Frontal cortex (tissue), 4 donors: ENCODE measurements around the gene RPP14. TPM values are rescaled to one million over a fixed set of nuclear protein-coding genes. Genes with fewer than 3 reads are reported as not detected.

Source experiments
- DNase-seq, 2 donors: peaks; one replicate each; pipeline ENCODE4 v3.0.0; 2012; ENCODE audit warnings: low spot score in 2 of 2
- FAIRE-seq: peaks from 2 replicates; lab custom pipeline; 2012; peaks lifted over from hg19 to GRCh38; lab: Jason Lieb, UNC
- small RNA-seq: library from RNA; depleted of rRNA; stranded (forward); fragments of <200 nt; gene quantifications from one replicate; pipeline ENCODE3, GENCODE V24; 2014
- total RNA-seq: library from RNA; depleted of rRNA; stranded (reverse); fragments of >200 nt; gene quantifications from one replicate; pipeline ENCODE4 v1.2.3, GENCODE V29; 2014
- donor health status: control.
- donor health status: control.
- donor health status: control.

The RPP14 gene
- total RNA-seq, 1 donor from 2014 or later = 18.8 TPM

DNA sequence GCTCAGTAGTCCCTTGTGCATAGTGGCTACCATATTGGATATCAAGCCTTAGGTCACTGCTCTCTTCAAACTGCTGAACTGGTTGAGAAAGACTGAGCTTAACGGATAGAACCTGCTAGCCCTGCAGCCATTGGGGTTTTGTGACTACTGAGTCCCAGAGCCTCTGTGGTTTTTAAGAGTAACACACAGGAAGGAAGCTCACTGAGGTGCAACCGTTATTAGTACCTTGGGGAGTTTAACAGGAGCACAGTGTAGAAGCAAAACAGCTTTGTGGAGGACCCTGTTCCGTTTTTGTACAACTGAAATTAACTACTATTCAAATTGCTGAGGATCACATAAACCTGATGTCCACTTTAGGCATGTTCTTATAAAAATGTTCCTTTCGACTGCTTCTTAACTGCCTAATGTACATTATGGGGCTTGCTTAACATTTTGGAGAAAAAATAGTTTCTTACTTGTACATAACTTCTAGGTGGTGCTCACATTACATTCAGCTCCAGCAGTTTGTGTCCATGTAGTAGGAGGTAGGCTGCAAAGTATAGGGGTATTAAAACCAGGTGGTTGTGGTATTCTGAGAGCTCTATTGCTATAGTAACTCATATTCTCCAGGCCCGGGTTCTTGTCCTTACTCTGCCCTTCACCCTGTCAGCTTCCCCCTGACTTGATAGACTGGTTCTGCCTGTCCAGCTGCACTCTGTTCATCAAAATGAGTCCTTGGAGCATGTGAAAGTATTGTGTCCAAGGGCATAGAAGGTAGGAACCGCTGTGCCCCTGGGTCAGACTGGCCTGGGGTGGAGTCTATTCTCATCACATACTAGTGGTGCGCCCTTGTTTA is 44.0 kb downstream of the RPP14 start:
- FAIRE-seq = no peak

DNA sequence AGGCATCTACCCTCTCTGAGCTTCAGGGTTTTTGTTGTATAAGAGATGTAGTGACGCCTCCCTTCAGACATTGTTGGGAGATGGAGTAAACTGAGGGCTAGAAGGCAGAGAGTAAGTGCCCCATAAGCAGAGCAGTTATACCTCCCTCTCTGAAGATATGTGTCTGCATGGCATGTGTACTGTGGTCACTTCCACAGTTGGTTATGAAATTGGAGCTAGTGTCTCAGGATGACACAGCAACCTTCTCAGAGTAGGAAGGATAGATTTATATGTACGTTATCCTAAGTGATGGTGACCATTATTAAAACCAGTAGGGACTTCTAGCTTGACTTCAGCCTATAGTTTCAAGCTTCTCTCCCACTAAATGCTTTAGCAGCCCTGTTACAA is 44.6 kb downstream of the RPP14 start:
- no peak for FAIRE-seq
- DNase-seq = no peak

More for the DNA sequence above, 44.0 kb downstream of the RPP14 start:
- no peak for DNase-seq

DNA sequence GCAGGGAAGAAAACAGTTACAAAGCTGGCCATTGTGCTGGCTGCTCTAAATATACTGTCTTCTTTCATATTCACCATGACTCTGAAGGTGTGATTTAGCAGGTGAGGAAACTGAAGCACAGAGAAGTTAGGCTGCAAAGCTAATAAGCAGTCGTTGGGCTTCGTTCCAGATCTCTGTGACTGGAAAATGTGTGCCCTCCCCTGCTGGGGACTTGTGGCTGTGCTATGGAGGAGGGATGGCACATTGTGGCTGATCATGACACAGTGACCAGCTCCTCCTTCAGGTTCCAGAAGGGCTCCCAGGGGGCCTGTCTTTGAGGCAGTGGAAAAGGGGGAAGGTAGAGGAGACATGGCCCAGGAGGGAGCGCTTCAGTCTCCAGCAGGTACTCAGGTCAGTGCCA is 45.9 kb downstream of the RPP14 start:
- DNase-seq (no peak), FAIRE-seq (no peak)

DNA sequence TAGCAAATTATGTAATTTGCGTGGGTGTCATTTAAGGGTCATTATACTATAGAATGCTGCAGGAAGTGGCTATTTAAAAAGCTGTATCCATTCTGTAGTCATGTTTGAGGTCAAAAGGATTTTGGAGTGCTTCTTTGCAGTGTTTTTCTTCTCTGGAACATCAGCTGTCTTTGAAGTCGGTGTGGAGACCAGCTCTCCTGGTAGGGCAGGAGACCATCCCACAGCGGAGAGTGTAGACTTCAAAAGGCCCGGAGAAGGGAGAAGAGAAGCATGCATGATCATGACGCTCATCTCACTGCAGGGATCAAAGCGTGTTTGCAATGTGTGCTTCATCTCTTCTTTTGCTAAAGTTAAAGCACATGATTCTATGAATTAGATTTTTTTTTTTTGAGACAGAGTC is 46.6 kb downstream of the RPP14 start:
- no peak for FAIRE-seq
- no peak for DNase-seq

DNA sequence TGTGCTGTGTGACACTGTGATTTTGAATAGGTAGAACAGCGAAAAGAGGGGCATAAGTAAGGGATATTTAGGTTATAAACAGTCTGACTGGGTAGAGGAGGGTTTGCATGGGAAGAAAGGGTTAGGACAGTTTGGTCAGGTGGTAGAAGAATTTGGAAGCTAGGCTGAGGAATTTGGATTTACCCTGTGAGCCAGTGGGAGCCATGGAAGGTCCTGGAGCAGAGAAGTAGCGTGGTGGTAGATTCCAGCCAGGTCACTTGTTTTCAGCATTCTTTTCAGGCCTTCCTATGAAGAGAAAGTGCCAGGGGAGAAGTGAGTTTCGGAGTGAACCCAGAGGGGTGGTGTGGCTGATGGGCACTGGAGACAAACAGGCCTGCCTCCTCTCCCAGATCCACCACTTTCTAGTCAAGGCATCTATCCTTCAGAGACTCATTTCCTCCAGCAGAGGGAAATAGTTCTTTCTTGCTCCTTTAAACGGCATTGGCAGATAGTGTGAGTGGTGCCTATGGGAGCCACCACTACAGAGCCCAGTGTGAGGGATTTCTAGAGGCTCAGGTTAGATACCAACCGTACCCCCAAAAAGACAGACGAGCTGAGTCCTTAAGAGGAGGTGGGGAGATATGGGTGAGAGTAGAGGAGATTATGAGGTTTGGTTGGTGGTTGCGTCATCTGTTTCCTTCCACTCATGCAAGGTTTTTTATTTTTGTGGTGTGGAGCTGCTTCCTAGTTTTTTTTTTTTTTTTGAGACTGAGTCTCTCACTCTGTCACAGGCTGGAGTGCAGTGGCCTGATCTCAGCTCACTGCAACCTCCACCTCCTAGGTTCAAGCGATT is 47.9 kb downstream of the RPP14 start:
- DNase-seq (no peak), FAIRE-seq (no peak)

DNA sequence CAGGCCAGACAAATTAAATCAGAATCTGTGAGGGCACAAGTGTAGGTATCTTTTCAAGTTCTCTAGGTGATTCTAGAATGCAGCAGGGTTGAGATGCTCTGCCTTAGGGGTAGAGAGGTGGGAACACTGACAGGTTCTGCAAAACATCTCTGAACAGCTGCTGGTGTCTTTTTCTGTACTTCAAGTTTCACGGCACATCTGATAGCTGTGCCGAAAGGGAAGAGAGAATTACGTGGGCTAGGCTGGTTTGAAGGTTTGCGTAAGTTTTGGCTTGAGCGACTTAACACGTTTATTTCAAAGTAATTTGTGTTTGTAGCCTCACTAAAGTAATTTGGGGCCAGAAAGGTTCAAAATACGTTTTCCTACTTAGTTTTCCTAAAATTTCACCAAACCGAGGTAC is 49.1 kb downstream of the RPP14 start:
- FAIRE-seq = no peak

DNA sequence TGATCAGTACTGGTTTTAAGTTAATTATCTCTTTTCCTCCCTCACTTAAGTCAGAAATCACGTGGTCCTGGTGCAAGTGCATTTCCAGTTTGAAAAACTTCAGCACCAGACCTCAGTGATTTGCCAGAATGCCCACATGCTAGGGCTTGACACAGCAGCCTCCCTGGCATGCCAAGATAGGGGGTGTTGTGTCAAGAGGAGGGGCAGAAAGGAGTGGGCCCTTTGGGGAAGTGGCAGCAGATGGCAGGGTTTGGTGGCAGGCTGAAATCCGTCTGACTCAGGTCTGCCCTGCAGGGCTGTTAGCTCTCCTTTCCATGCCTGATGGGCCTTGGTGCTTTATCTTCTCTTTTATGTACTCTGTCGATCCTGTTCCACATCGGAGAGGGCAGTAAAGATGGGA is 50.0 kb downstream of the RPP14 start:
- FAIRE-seq (no peak), DNase-seq (no peak)

More for the DNA sequence above, 49.1 kb downstream of the RPP14 start:
- DNase-seq = no peak

DNA sequence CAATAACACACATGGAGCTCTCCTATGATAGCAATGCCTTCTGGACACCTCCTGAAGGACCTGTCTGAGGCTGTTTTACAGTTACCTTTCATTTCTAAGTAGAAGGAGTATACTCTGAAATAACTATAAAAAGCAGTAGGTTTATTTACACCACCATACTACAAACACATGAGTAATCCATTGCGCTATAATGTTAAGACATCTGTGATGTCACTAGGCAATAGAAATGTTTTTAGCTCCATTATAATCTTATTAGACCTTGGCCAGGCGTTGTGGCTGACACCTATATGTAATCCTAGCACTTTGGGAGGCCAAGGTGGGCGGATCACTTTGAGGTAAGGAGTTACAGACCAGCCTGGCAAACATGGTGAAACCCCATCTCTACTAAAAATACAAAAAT is 51.4 kb downstream of the RPP14 start:
- FAIRE-seq = no peak
- DNase-seq = no peak

DNA sequence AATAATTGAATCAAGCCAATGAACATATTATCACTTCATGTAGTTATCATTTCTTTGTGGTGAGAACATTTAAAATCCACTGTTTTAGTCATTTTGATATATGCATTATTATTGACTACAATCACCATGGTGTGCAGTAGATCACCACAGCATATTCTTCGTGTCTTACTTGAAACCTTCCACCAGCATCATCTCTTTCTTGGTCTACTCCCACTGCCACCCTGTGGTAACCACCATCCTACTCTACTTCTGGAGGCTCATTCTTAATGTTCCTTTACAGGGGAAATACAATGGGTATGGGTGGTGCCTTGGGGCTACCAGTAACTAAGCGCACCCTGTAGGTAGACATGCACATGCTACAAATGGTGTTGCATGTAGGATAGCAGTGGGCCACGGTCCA is 52.0 kb downstream of the RPP14 start:
- DNase-seq (no peak), FAIRE-seq (no peak)

DNA sequence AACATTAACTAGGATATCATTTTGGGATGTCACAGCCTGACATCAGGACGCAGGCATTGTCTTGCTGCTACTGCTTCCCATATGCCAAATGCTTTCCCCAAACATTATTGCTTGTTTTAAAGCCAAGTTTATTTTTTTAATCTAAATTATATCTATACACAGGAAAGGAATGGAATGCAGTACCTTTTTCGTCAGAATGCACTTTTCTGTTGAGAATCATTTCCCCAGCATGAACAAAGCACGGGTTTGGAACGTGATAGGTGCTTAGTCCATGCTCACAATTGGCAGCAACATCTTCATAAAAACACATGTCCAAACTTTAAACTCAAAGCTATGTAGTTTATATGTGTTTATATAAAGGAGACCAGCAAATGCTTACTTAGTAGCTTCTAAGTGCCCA is 52.8 kb downstream of the RPP14 start:
- no peak for DNase-seq

DNA sequence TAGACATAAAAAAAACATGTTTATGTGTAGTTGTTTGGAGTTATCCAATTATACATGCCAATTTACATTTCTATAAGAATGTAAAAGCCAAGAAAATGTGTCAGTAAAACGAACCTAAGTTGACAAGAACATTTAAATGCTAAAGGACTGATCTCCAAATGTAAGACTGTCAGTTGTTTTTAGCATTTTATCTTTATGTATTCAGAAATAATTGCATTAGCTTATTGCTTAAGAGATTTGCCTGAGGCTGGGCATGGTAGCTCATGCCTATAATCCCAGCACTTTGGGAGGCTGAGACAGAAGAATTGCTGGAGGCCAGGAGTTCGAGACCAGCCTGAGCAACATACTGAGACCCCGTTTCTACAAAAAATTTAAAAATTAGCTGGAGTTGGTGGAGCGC is 53.6 kb downstream of the RPP14 start:
- FAIRE-seq (no peak), DNase-seq (no peak)

More for the DNA sequence above, 52.8 kb downstream of the RPP14 start:
- FAIRE-seq = no peak

DNA sequence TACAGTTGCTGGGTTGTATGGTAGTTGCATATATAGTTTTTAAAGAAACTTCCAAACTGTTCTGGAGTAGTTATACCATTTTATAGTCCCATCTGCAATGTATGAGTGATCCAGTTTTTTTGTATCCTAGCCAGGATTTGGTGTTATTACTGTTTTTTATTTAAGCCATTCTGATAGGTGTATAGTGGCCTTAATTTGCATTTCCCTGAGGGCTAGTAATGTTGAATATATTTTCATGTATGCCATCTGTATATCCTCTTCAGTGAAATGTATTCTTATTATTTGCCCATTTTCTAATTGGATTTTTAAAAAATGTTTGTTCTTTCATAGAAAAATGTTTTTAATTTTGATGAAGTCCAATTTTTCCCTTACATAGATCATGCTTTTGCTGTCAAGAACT is 55.8 kb downstream of the RPP14 start:
- FAIRE-seq = no peak

DNA sequence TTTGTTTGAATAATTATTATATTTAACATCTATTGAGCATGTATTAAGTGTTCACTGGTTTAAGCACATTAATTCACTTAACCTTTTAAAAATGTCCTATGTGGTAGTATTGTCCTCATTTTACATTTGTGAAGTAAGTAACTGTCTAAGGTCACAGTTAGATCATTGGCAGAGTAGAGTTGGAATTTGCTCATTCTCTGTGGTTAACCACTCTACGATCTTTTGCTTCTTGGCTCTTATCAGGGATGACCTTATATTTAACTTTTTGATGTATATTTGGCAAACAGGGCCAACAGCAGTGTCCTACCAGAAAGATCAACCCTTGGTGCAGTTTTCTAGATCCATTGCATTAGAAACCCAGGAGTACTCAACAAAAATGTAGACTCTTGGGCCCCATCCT is 60.7 kb downstream of the RPP14 start:
- FAIRE-seq = no peak
- DNase-seq = no peak

More for the DNA sequence above, 55.8 kb downstream of the RPP14 start:
- no peak for DNase-seq

DNA sequence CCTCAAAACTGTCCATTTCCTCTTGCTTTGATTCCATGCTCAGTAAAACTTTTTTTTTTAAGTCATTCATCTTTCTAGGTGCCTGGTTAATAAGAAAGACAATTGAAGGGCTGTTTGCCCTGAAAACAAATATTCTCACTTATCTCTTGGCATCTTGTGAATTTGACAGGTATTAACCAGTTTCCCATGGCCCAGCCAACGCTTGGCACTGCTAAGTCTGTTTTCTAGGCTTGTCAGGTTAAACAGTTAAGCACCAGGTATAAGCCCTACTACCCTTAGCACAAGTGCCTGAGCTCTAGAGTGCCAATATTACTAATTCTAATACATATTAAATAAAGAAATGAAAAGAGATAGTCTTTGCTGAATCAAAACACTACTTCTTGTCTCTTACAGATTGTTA is 63.0 kb downstream of the RPP14 start:
- no peak for DNase-seq
- FAIRE-seq = no peak

Small RNA genes lying within 50 kb of the gene (small RNA-seq; reads per million reads assigned to genes)
- not detected for gene AC098479.1

Other genes with a start within 250 kb of the RPP14 start
- gene DNASE1L3, start 95.3 kb upstream of the RPP14 start, total RNA-seq = 0.41 TPM
- 22.4 TPM for gene ABHD6, start 68.5 kb upstream of the RPP14 start, total RNA-seq
- 6.5 TPM for gene HTD2, start 275 bp downstream of the RPP14 start, total RNA-seq
- 22.0 TPM for gene PXK, start 26.6 kb downstream of the RPP14 start, total RNA-seq
- gene PDHB, start 127.6 kb downstream of the RPP14 start, total RNA-seq = 56.3 TPM
- 24.5 TPM for gene KCTD6, start 185.9 kb downstream of the RPP14 start, total RNA-seq
- gene ACOX2, start 230.9 kb downstream of the RPP14 start, total RNA-seq = 1.6 TPM